PC-9 (cell line): Measurements from ENCODE around the gene PHACTR1.

ENCODE experiments used
- CTCF ChIP-seq: fragments of 200-600 bp; sonication (generic); conservative IDR thresholded peaks from 2 replicates; pipeline ENCODE4 v1.6.1; 2017; ENCODE audit warnings: mixed run types, antibody characterized with exemption, mild to moderate bottlenecking, moderate library complexity
- EZH2 ChIP-seq: fragments of 200-600 bp; sonication (generic); IDR thresholded peaks from 2 replicates; pipeline ENCODE4 v1.8.0; 2017; ENCODE audit warnings: antibody characterized with exemption, low read depth

GRCh38 chr6:13247627-13248026 lies 531.1 kb downstream of the PHACTR1 start:
- TF ChIP-seq EZH2 (no peak), CTCF (no peak)
